IPS-18c (cell line): ENCODE data around the gene SPC25.
"Not testable (repeated sequence)": the region's sequence is repeated elsewhere in the genome, so short reads cannot be mapped to it uniquely, and the experiment has no call there.

ENCODE experiments used
- H3K4me3 ChIP-seq: 2 replicates; pipeline ENCODE4 v1.7.0; 2013; ENCODE audit warnings: low read depth, mild to moderate bottlenecking, low read length, moderate library complexity; ENCODE audit not compliant: insufficient read depth
- H3K9me3 ChIP-seq: one replicate; pipeline ENCODE4 v1.6.1; 2013; ENCODE audit warnings: mild to moderate bottlenecking, low read length, moderate library complexity; ENCODE audit not compliant: control insufficient read depth, insufficient read depth

SPC25 gene

GRCh38 chr2:168890006-168890782 lies at the start of gene SPC25:
Gene SPC25 (minus strand): TSS chr2:168890430. CDS start chr2:168889519, 911 bp downstream.
- H3K9me3 ChIP-seq = no peaks in the 10 kb centered on the region

GRCh38 chr2:168939918-168940317 lies 49.7 kb upstream of the SPC25 start:
- no peaks in the 10 kb centered on the region for H3K9me3 ChIP-seq
- H3K4me3 ChIP-seq = no peak overlapping the region

More at GRCh38 chr2:168890006-168890782, at the start of gene SPC25:
- H3K4me3 ChIP-seq = peak within 1 kb of the TSS; percentile 99

- H3K4me3 ChIP-seq = no peak overlapping the region
- H3K9me3 ChIP-seq = no peaks in the 10 kb centered on the region
These were observed 48.8 kb upstream of the SPC25 start for GRCh38 chr2:168939061-168939460.

GRCh38 chr2:168935810-168936581 lies 45.8 kb upstream of the SPC25 start:
- H3K9me3 ChIP-seq = no peaks in the 10 kb centered on the region
- no peak overlapping the region for H3K4me3 ChIP-seq

- no peak overlapping the region for H3K4me3 ChIP-seq
- no peaks in the 10 kb centered on the region for H3K9me3 ChIP-seq
These were observed 44.6 kb upstream of the SPC25 start for GRCh38 chr2:168934826-168935225.

GRCh38 chr2:168932174-168932573 lies 41.9 kb upstream of the SPC25 start:
- H3K9me3 ChIP-seq, H3K4me3 ChIP-seq: not testable (repeated sequence)

GRCh38 chr2:168930242-168930641 lies 40.0 kb upstream of the SPC25 start:
- no peak overlapping the region for H3K4me3 ChIP-seq

GRCh38 chr2:168929031-168929430 lies 38.8 kb upstream of the SPC25 start:
- Histone ChIP-seq H3K9me3 (no peaks in the 10 kb centered on the region), H3K4me3 (no peak overlapping the region)

More at GRCh38 chr2:168930242-168930641, 40.0 kb upstream of the SPC25 start:
- H3K9me3 ChIP-seq = no peaks in the 10 kb centered on the region

- H3K4me3 ChIP-seq = no peak overlapping the region
- no peaks in the 10 kb centered on the region for H3K9me3 ChIP-seq
These were observed 38.0 kb upstream of the SPC25 start for GRCh38 chr2:168928113-168928831.

- Histone ChIP-seq H3K4me3 (no peak overlapping the region), H3K9me3 (no peaks in the 10 kb centered on the region)
These were observed 36.6 kb upstream of the SPC25 start for GRCh38 chr2:168926621-168927386.

GRCh38 chr2:168920504-168921157 lies 30.4 kb upstream of the SPC25 start:
- no peak overlapping the region for H3K4me3 ChIP-seq
- peaks cover 3% of the 10 kb centered on the region for H3K9me3 ChIP-seq

GRCh38 chr2:168916331-168916675 lies 26.1 kb upstream of the SPC25 start:
- H3K4me3 ChIP-seq = no peak overlapping the region
- H3K9me3 ChIP-seq = peaks cover 4% of the 10 kb centered on the region

- no peak overlapping the region for H3K4me3 ChIP-seq
- peaks cover 4% of the 10 kb centered on the region for H3K9me3 ChIP-seq
These were observed 25.5 kb upstream of the SPC25 start for GRCh38 chr2:168915441-168916330.

- H3K9me3 ChIP-seq = peaks cover 4% of the 10 kb centered on the region
- no peak overlapping the region for H3K4me3 ChIP-seq
These were observed 23.3 kb upstream of the SPC25 start for GRCh38 chr2:168913495-168913894.

GRCh38 chr2:168912901-168913369 lies 22.7 kb upstream of the SPC25 start:
- H3K9me3 ChIP-seq = peaks cover 4% of the 10 kb centered on the region
- H3K4me3 ChIP-seq = no peak overlapping the region

- Histone ChIP-seq H3K4me3 (no peak overlapping the region), H3K9me3 (peaks cover 4% of the 10 kb centered on the region)
These were observed 22.2 kb upstream of the SPC25 start for GRCh38 chr2:168912466-168912865.
